Prostate gland (tissue), 2 donors: ENCODE results near the gene TUSC2. TPM values are rescaled to one million over a fixed set of nuclear protein-coding genes. Genes with fewer than 3 reads are reported as not detected.

Experiments used
- DNase-seq: peaks from one replicate; pipeline ENCODE4 v3.0.0-alpha.2; 2019; ENCODE audit warnings: low spot score
- H3K27ac ChIP-seq, 2 donors: fragments of 200-600 bp; sonication (generic); 2 replicates each; pipeline ENCODE4 v1.5.1; 2017 to 2019
- H3K27me3 ChIP-seq: fragments of 200-600 bp; sonication (generic); replicated peaks from 2 replicates; pipeline ENCODE4 v1.5.1; 2019; ENCODE audit not compliant: insufficient read depth
- H3K36me3 ChIP-seq, 2 donors: fragments of 200-600 bp; sonication (generic); 1 replicate in 1 of 2; 2 replicates in 1 of 2; pipeline versions ENCODE4 v1.5.1 to v1.8.1; 2017 to 2019
- H3K4me1 ChIP-seq: fragments of 200-600 bp; sonication (generic); replicated peaks from 2 replicates; pipeline ENCODE4 v1.5.1; 2019
- H3K4me3 ChIP-seq, 2 donors: fragments of 200-600 bp; sonication (generic); 2 replicates each; pipeline ENCODE4 v1.5.1; 2017 to 2019
- H3K9me3 ChIP-seq: fragments of 200-600 bp; sonication (generic); 2 replicates; pipeline ENCODE4 v1.5.1; 2017
- CTCF ChIP-seq, 4 experiments: fragments of 200-600 bp in 2 of 4; fragments of 450-650 bp in 2 of 4; sonication (generic) in 2 of 4; IDR thresholded peaks; 1 replicate in 3 of 4; 2 replicates in 1 of 4; pipeline ENCODE4 v1.5.1; 2016 to 2019; ENCODE audit warnings: antibody characterized with exemption in 4 of 4, mild to moderate bottlenecking in 2 of 4, moderate library complexity in 2 of 4
- POLR2A ChIP-seq: fragments of 450-650 bp; IDR thresholded peaks from one replicate; pipeline ENCODE4 v1.6.1; 2016; ENCODE audit warnings: antibody characterized with exemption, mild to moderate bottlenecking
- POLR2AphosphoS5 ChIP-seq: sonication (generic); formaldehyde crosslinking; IDR thresholded peaks from one replicate; pipeline ENCODE4 v1.6.1; 2017; ENCODE audit warnings: antibody characterized with exemption
- WGBS: methylation state at CpG from one replicate; pipeline ENCODE4 v1.1.5; 2018; 5-methylcytosine and 5-hydroxymethylcytosine counted together
- intact Hi-C: fragments of 100-400 bp; cut with DNase I; formaldehyde crosslinking; loops from one replicate; pipeline ENCODE4 v1.14.2; 2022
- total RNA-seq, 2 donors: library from RNA; depleted of rRNA; stranded (reverse); fragments of >200 nt; gene quantifications; one replicate each; pipeline ENCODE4 v1.1.0, GENCODE V29; 2016

TUSC2 gene
- total RNA-seq, 2 donors from 2014 or later, result 31.9 to 121 TPM

GRCh38 chr3:50341537-50341936, 13.5 kb upstream of the TUSC2 start:
- intact Hi-C loops, result loop anchor here (10.0 kb wide), 1 partner anchor 1063 kb away; no protein-coding TSS in a partner anchor
- 91% methylated on average over 9 of the region's 9 CpGs for WGBS
- Histone ChIP-seq H3K9me3 (no peaks in the 10 kb centered on the region), H3K27me3 (no peaks in the 10 kb centered on the region), H3K4me3 (no peak overlapping the region), H3K4me1 (peaks cover 8% of the 10 kb centered on the region), H3K36me3 (no peaks in the 10 kb centered on the region), H3K27ac (no peak overlapping the region)
- no peak for DNase-seq
- TF ChIP-seq POLR2AphosphoS5 (no peak), POLR2A (no peak), CTCF (IDR thresholded peaks at IDR 0.05) (no peak)

GRCh38 chr3:50340448-50341329, 12.7 kb upstream of the TUSC2 start, which contains the start of gene RASSF1:
TSS of gene RASSF1 (minus strand) at chr3:50340836. CDS start at chr3:50340805, 31 bp downstream.
- Histone ChIP-seq H3K4me3 (peak within 1 kb of the TSS; percentile 28 to 31), H3K27ac (peak within 1 kb of the TSS; percentile 36 to 42), H3K36me3 (no peaks in the 10 kb centered on the region), H3K9me3 (no peaks in the 10 kb centered on the region), H3K27me3 (no peaks in the 10 kb centered on the region), H3K4me1 (peaks cover 15% of the 10 kb centered on the region)
- intact Hi-C loops, result loop anchor here (10.0 kb wide), 1 partner anchor 1064 kb away; no protein-coding TSS in a partner anchor
- 18% methylated on average over 76 of the region's 85 CpGs for WGBS
- no peak for DNase-seq
- TF ChIP-seq POLR2AphosphoS5 (no peak), CTCF (IDR thresholded peaks at IDR 0.05) (no peak)

DNA sequence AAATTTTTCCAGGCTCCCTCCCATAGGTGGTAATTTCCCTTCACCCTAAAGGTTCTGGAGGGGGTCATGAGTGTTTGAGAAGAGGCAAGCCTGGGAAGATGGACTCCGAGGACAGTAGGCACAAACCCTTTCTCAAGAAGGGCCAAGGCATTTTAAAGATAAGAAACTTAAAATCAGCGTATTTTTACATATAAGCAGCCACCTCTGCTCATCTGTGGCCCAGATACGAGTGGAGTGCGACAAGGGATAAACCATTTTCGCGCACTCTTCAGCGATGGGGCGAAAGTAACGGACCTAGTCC, 12.1 kb upstream of the TUSC2 start:
- H3K36me3 ChIP-seq, result no peaks in the 10 kb centered on the region
- peak overlapping the region; percentile 28 to 31 for H3K4me3 ChIP-seq
- intact Hi-C loops, result loop anchor here (10.0 kb wide), 1 partner anchor 1065 kb away; no protein-coding TSS in a partner anchor
- DNase-seq, result no peak
- H3K27me3 ChIP-seq, result no peaks in the 10 kb centered on the region
- peak overlapping the region; percentile 36 to 42 for H3K27ac ChIP-seq
- peaks cover 19% of the 10 kb centered on the region for H3K4me1 ChIP-seq
- TF ChIP-seq CTCF (IDR thresholded peaks at IDR 0.05), result no peak
- no peak for TF ChIP-seq POLR2A
- no peak for TF ChIP-seq POLR2AphosphoS5
- no peaks in the 10 kb centered on the region for H3K9me3 ChIP-seq
- WGBS, result 63% methylated on average over 9 of the region's 9 CpGs

DNA sequence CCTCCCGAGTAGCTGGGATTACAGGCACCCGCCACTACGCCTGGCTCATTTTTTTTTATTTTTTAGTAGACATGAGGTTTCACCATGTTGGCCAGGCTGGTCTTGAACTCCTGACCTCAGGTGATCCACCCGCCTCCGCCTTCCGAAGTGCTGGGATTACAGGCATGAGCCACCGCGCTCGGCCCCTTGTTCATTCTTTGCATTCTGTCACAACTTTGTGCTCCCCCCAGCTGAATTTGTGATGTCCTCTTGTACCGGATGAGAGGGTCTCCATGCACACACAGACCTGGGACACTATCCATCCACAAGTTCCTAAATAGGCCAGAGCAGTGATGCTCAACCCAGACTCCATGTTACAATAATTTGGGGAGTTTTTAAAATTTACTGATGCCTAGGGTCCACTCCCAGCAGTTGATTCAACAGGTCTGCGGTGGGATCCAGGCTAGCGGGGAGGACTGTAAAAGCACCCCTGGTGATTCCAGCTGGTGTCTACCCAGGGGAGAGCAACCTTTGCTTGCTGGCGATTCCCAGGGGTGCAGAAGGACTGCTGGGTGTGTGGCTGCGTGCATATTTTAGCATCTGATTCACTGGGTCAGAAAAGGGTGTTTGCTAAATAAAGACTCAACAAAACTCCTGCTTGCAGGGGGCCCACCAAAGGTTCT, 11.6 kb upstream of the TUSC2 start:
- H3K4me1 ChIP-seq, result peaks cover 23% of the 10 kb centered on the region
- H3K27me3 ChIP-seq, result no peaks in the 10 kb centered on the region
- no peak overlapping the region for H3K27ac ChIP-seq
- no peak for DNase-seq
- 93% methylated on average over 14 of the region's 14 CpGs for whole genome bisulfite sequencing
- peak overlapping the region in 1 of 2 donors; percentile 31 for H3K4me3 ChIP-seq
- no peaks in the 10 kb centered on the region for H3K36me3 ChIP-seq
- H3K9me3 ChIP-seq, result no peaks in the 10 kb centered on the region
- intact Hi-C loops, result loop anchor here (10.0 kb wide), 1 partner anchor 1065 kb away; no protein-coding TSS in a partner anchor
- no peak for TF ChIP-seq POLR2AphosphoS5
- TF ChIP-seq POLR2A, result no peak
- no peak for TF ChIP-seq CTCF (IDR thresholded peaks at IDR 0.05)
